ENCODE data around the gene PHGDH.

Gene PHGDH

GRCh38 chr1:119711804-119712341 lies at the start of gene PHGDH:
Gene PHGDH, plus strand, starts transcription at chr1:119711934. Its CDS starts 89 bp downstream, at chr1:119712023.
- H3K4me1 ChIP-seq, result peaks cover 37 to 41% (median 39%) of the 10 kb centered on the region in 10 experiments
- TF ChIP-seq Cebpa-rat (IDR thresholded peaks at IDR 0.05), result peak in 3 of 11 experiments; percentile 60 to 81 (median 77); a peak in 6 of 22 replicates
- peak within 1 kb of the TSS; percentile 73 to 99 (median 88); a peak in 21 of 22 replicates for H3K9ac ChIP-seq
- peak within 1 kb of the TSS; percentile 62 to 100 (median 92) for H3K4me3 ChIP-seq
- H3K4me2 ChIP-seq, result peak within 1 kb of the TSS; percentile 87 to 98 (median 93)
- H3K27me3 ChIP-seq, result no peaks in the 10 kb centered on the region
- H3K36me3 ChIP-seq, result peaks cover 0 to 15% (median 4%) of the 10 kb centered on the region in 11 experiments; a peak in 7 of 22 replicates
- H4K20me1 ChIP-seq, result peaks cover 0 to 34% (median 19%) of the 10 kb centered on the region in 11 experiments; a peak in 15 of 22 replicates
- peak within 1 kb of the TSS; percentile 31 to 96 (median 93); a peak in 21 of 22 replicates for H3K27ac ChIP-seq
- no peaks in the 10 kb centered on the region for H3K9me3 ChIP-seq (replicated peaks in 1 of 11)

DNA sequence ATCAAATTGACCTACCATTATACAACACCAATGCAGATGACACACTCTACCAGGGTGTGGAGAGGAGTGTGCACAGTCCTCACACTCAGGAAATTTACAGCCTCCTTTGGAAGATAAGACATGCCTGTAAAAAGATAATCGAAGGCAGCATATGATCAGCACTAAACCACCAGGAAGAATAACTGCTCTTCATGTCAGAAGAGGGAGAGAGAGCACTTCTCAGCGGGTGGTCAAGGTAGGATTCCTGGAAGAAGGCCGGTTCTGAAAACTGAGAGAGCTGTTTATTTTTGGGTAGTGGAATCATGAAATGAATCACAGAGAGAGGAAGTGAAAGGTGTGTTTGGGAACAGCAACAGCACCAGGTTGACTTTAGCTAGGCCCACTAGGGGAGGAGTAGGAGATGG lies 49.7 kb upstream of the PHGDH start:
- no peak for TF ChIP-seq Cebpa-rat (IDR thresholded peaks at IDR 0.05)
- Histone ChIP-seq H3K9ac (no peak overlapping the region), H3K27ac (no peak overlapping the region), H3K4me1 (no peaks in the 10 kb centered on the region), H3K4me3 (no peak overlapping the region), H3K27me3 (no peaks in the 10 kb centered on the region), H3K4me2 (no peak overlapping the region), H3K9me3 (replicated peaks in 1 of 11) (no peaks in the 10 kb centered on the region), H4K20me1 (no peaks in the 10 kb centered on the region), H3K36me3 (no peaks in the 10 kb centered on the region)

DNA sequence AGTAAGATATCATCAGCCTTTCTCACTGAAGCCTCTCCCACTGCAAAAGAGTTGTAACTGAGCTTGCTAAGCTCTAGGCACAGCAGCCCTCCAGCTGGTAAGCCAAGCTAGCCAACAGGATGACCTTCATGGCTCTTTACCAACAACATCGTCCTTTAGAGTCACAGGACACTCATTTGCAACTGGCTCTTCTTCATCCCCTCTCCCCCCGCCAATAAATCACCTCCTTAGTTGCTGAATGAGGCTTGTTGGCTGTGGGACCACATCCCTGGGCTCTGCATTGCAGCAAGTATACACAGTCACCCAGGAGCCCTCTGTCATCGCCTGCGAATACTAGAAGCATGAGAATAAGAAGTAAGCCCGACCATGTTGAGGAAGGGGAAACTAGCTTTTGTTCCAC lies 47.7 kb upstream of the PHGDH start:
- H4K20me1 ChIP-seq, result no peaks in the 10 kb centered on the region
- no peak overlapping the region for H3K4me3 ChIP-seq
- H3K9ac ChIP-seq, result no peak overlapping the region
- no peak for TF ChIP-seq Cebpa-rat (IDR thresholded peaks at IDR 0.05)
- H3K27me3 ChIP-seq, result no peaks in the 10 kb centered on the region
- H3K36me3 ChIP-seq, result no peaks in the 10 kb centered on the region
- H3K9me3 ChIP-seq (replicated peaks in 1 of 11), result no peaks in the 10 kb centered on the region
- H3K4me1 ChIP-seq, result no peaks in the 10 kb centered on the region
- H3K27ac ChIP-seq, result no peak overlapping the region
- H3K4me2 ChIP-seq, result no peak overlapping the region

DNA sequence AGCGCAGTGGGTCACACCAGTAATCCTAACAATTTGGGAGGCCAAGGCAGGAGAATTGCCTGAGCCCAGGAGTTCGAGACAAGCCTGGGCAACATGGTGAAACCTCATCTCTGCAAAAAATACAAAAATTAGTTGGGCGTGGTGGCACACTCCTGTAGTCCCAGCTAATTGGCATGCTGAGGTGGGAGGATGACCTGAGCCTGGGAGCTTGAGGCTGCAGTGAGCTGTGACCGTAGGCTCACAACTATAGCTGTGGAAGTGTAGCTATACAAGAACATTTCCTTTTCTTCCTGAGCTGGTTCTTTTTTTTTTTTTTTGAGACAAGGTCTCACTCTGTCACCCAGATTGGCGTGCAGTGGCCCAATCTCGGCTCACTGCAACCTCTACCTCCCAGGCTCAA lies 44.6 kb upstream of the PHGDH start:
- Histone ChIP-seq H3K36me3 (no peaks in the 10 kb centered on the region), H3K9me3 (replicated peaks in 1 of 11) (no peaks in the 10 kb centered on the region), H4K20me1 (no peaks in the 10 kb centered on the region), H3K27me3 (no peaks in the 10 kb centered on the region), H3K4me2 (no peak overlapping the region), H3K4me3 (no peak overlapping the region), H3K27ac (no peak overlapping the region), H3K4me1 (no peaks in the 10 kb centered on the region), H3K9ac (no peak overlapping the region)
- no peak for TF ChIP-seq Cebpa-rat (IDR thresholded peaks at IDR 0.05)

DNA sequence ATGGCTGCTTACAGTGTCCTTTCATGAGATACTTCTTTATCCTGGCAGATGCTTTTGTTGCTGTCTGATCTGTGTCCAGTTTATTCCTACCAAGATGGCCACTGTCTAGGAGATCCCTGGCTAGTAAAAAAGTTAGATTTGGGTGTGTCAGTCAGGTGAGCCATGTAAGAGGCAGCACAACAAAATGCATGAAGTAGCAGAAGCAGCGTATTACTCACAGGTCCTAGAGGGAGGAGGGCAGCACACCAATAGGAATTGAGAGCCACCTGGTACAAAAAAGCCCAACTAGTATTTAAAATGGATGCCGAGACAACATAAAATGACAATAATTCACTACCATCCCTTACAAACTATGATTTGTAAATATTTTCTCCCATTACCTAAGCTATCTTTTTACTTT lies 40.8 kb upstream of the PHGDH start:
- Histone ChIP-seq H3K27ac (no peak overlapping the region), H3K9me3 (replicated peaks in 1 of 11) (no peaks in the 10 kb centered on the region), H3K27me3 (no peaks in the 10 kb centered on the region), H3K4me3 (no peak overlapping the region), H4K20me1 (no peaks in the 10 kb centered on the region), H3K4me2 (no peak overlapping the region), H3K4me1 (peaks cover 0 to 4% (median 0%) of the 10 kb centered on the region in 10 experiments; a peak in 3 of 20 replicates), H3K9ac (no peak overlapping the region), H3K36me3 (no peaks in the 10 kb centered on the region)
- no peak for TF ChIP-seq Cebpa-rat (IDR thresholded peaks at IDR 0.05)

GRCh38 chr1:119673171-119673940 lies 38.4 kb upstream of the PHGDH start:
- no peak overlapping the region for H3K4me3 ChIP-seq
- H3K9ac ChIP-seq, result no peak overlapping the region
- H3K27ac ChIP-seq, result no peak overlapping the region

GRCh38 chr1:119674111-119674526 lies 37.6 kb upstream of the PHGDH start:
- Histone ChIP-seq H3K4me1 (peaks cover 0 to 4% (median 0%) of the 10 kb centered on the region in 10 experiments; a peak in 3 of 20 replicates), H3K27ac (no peak overlapping the region), H3K36me3 (no peaks in the 10 kb centered on the region), H3K4me3 (no peak overlapping the region), H3K27me3 (no peaks in the 10 kb centered on the region), H3K4me2 (no peak overlapping the region), H4K20me1 (no peaks in the 10 kb centered on the region), H3K9me3 (replicated peaks in 1 of 11) (no peaks in the 10 kb centered on the region), H3K9ac (no peak overlapping the region)
- TF ChIP-seq Cebpa-rat (IDR thresholded peaks at IDR 0.05), result no peak

More at GRCh38 chr1:119673171-119673940, 38.4 kb upstream of the PHGDH start:
- no peak overlapping the region for H3K4me2 ChIP-seq
- no peaks in the 10 kb centered on the region for H3K27me3 ChIP-seq
- H3K9me3 ChIP-seq (replicated peaks in 1 of 11), result no peaks in the 10 kb centered on the region
- H3K36me3 ChIP-seq, result no peaks in the 10 kb centered on the region
- H4K20me1 ChIP-seq, result no peaks in the 10 kb centered on the region
- H3K4me1 ChIP-seq, result peaks cover 0 to 4% (median 0%) of the 10 kb centered on the region in 10 experiments; a peak in 3 of 20 replicates
- no peak for TF ChIP-seq Cebpa-rat (IDR thresholded peaks at IDR 0.05)

DNA sequence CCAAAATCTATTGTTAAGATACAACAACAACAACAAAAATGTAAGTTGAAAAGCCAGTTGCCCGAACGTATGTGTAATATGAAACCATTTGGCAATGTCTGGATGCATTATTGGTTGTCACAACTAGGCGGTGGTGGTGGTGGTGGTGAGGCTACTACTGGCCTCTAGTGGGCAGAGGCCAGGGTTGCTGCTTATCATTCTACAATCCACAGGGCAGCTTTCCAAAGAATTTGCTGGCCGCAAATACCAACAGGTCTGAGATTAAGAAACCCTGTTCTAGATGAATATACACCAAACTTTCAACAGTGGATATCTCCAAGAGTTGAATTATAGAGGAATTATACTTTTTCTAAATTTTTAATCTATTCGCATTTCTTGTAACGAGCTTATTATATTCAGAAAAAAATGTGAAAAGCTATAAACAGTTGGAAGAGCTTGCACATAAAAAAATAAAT lies 36.9 kb upstream of the PHGDH start:
- Histone ChIP-seq H3K9ac (peak overlapping the region in 3 of 11 experiments; percentile 36 to 49 (median 48); a peak in 2 of 22 replicates), H3K27me3 (no peaks in the 10 kb centered on the region), H3K36me3 (no peaks in the 10 kb centered on the region), H3K4me3 (peak overlapping the region in 5 of 10 experiments; percentile 31 to 55 (median 49); a peak in 8 of 20 replicates), H3K27ac (0 out of 22 replicates have a peak overlapping the region, but pooled peaks of 1 of the 11 experiments have one; percentile 6), H3K4me2 (peak overlapping the region; percentile 31 to 81 (median 54); a peak in 19 of 22 replicates), H4K20me1 (no peaks in the 10 kb centered on the region), H3K9me3 (replicated peaks in 1 of 11) (no peaks in the 10 kb centered on the region), H3K4me1 (peaks cover 0 to 4% (median 0%) of the 10 kb centered on the region in 10 experiments; a peak in 3 of 20 replicates)
- TF ChIP-seq Cebpa-rat (IDR thresholded peaks at IDR 0.05), result no peak

Measured in BLaER1 treated with 17β-estradiol and CSF1 and Interleukin-3, amounts not matched to agents 10 nM and 100 nM (cell line).